GM20000 (cell line): ENCODE results near the gene ABL1.

ENCODE experiments used
- DNase-seq: peaks from one replicate; pipeline ENCODE4 v3.0.0; 2012; ENCODE audit warnings: low spot score
- CTCF ChIP-seq: IDR thresholded peaks from 2 replicates; pipeline ENCODE4 v1.5.1; 2012; ENCODE audit warnings: mild to moderate bottlenecking, control low read depth; ENCODE audit errors: extremely low read depth, missing control alignments

Gene ABL1

GRCh38 chr9:130870491-130871381, 35.7 kb downstream of the ABL1 start:
- DNase-seq = peak; percentile 77
- TF ChIP-seq CTCF = no peak

- no peak for DNase-seq
- TF ChIP-seq CTCF = no peak
Observed at GRCh38 chr9:130871395-130872062, 36.5 kb downstream of the ABL1 start.

- DNase-seq = no peak
- no peak for TF ChIP-seq CTCF
Observed at GRCh38 chr9:130872093-130872492, 37.0 kb downstream of the ABL1 start.

GRCh38 chr9:130872508-130872907, 37.5 kb downstream of the ABL1 start:
- DNase-seq = no peak
- no peak for TF ChIP-seq CTCF

- TF ChIP-seq CTCF = no peak
- DNase-seq = no peak
Observed at GRCh38 chr9:130872912-130873503, 38.0 kb downstream of the ABL1 start.

- DNase-seq = no peak
- TF ChIP-seq CTCF = no peak
Observed at GRCh38 chr9:130873966-130874365, 38.9 kb downstream of the ABL1 start.

- TF ChIP-seq CTCF = no peak
- no peak for DNase-seq
Observed at GRCh38 chr9:130874783-130875182, 39.7 kb downstream of the ABL1 start.
